GM12878 (cell line): ENCODE data around the gene HDAC9.

Source experiments
- CTCF ChIP-seq, 3 experiments: IDR thresholded peaks in 2 of 3; conservative IDR thresholded peaks in 1 of 3; 2 replicates each; pipeline ENCODE4 v1.5.1; 2011; ENCODE audit warnings: low read depth in 3 of 3, low read length in 3 of 3, mild to moderate bottlenecking in 3 of 3, control low read depth in 2 of 3, moderate library complexity in 2 of 3, inconsistent platforms in 1 of 3, mixed read lengths in 1 of 3; ENCODE audit not compliant: control insufficient read depth in 2 of 3, insufficient read depth in 1 of 3; ENCODE audit errors: extremely low read depth in 1 of 3
- GABPA ChIP-seq: IDR thresholded peaks from 2 replicates; pipeline ENCODE4 v1.6.1; 2014; ENCODE audit warnings: antibody characterized with exemption, low read depth, mild to moderate bottlenecking, inconsistent platforms
- PAX8 ChIP-seq: fragments of 450-650 bp; IDR thresholded peaks from 2 replicates; pipeline ENCODE4 v1.6.1; 2017; ENCODE audit warnings: mild to moderate bottlenecking, moderate library complexity
- POLR2AphosphoS5 ChIP-seq: IDR thresholded peaks from 2 replicates; pipeline ENCODE4 v1.6.1; 2011; ENCODE audit warnings: mild to moderate bottlenecking, low read length, inconsistent platforms
- SP1 ChIP-seq: IDR thresholded peaks from one replicate; pipeline ENCODE4 v1.6.1; 2011; ENCODE audit warnings: low read depth, low read length
- TF ChIP-seq, protein P1 (sequence below): IDR thresholded peaks from 2 replicates; pipeline ENCODE4 v1.6.1; 2011; ENCODE audit warnings: low read depth, mild to moderate bottlenecking, low read length, moderate library complexity, borderline replicate concordance; ENCODE audit errors: extremely low read depth

- no peak for TF ChIP-seq CTCF (IDR thresholded peaks at IDR 0.05 in 2 of 3, conservative IDR thresholded peaks at IDR 0.05 in 1 of 3; ENCODE audit: control insufficient read depth in 2 of 3, extremely low read depth in 1 of 3, insufficient read depth in 1 of 3, low read depth in 3 of 3, low read length in 3 of 3)
- no peak for TF ChIP-seq POLR2AphosphoS5
- TF ChIP-seq PAX8 = no peak
- TF ChIP-seq, protein P1, sequence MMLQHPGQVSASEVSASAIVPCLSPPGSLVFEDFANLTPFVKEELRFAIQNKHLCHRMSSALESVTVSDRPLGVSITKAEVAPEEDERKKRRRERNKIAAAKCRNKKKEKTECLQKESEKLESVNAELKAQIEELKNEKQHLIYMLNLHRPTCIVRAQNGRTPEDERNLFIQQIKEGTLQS = no peak
- TF ChIP-seq GABPA = no peak
- TF ChIP-seq SP1 = no peak
These were observed 431.6 kb downstream of the HDAC9 start for GRCh38 chr7:18927134-18927533.
